ENCODE measurements around the gene ANKMY1.
A peak's percentile ranks its signal among the peaks of the same experiment; 100 is the strongest.

ANKMY1 gene

GRCh38 chr2:240436683-240437550 is 120.9 kb downstream of the ANKMY1 start:
- H3K27ac Mint-ChIP-seq, result no peak overlapping the region
- H3K36me3 Mint-ChIP-seq (ENCODE audit: low read depth), result no peaks in the 10 kb centered on the region
- H3K27me3 Mint-ChIP-seq (ENCODE audit: low read depth), result peaks cover 15% of the 10 kb centered on the region
- no peaks in the 10 kb centered on the region for H3K9me3 Mint-ChIP-seq
- H3K4me3 Mint-ChIP-seq, result peak overlapping the region; percentile 50
- peaks cover 9% of the 10 kb centered on the region for H3K4me1 Mint-ChIP-seq (ENCODE audit: low read depth)

- Mint-ChIP-seq H3K9me3 (no peaks in the 10 kb centered on the region), H3K27ac (no peak overlapping the region), H3K4me1 (ENCODE audit: low read depth) (peaks cover 9% of the 10 kb centered on the region), H3K27me3 (ENCODE audit: low read depth) (peaks cover 15% of the 10 kb centered on the region), H3K36me3 (ENCODE audit: low read depth) (no peaks in the 10 kb centered on the region), H3K4me3 (peak overlapping the region; percentile 50)
Measured at GRCh38 chr2:240435948-240436682, 121.7 kb downstream of the ANKMY1 start.

GRCh38 chr2:240435457-240435947 is 122.3 kb downstream of the ANKMY1 start, which contains the start of gene GPC1:
TSS of gene GPC1 (plus strand) at chr2:240435663. CDS start at chr2:240435919, 256 bp downstream.
- Mint-ChIP-seq H3K36me3 (ENCODE audit: low read depth) (no peaks in the 10 kb centered on the region), H3K4me3 (peak within 1 kb of the TSS; percentile 83), H3K27me3 (ENCODE audit: low read depth) (peaks cover 15% of the 10 kb centered on the region), H3K4me1 (ENCODE audit: low read depth) (peaks cover 9% of the 10 kb centered on the region), H3K27ac (peak within 1 kb of the TSS; percentile 72), H3K9me3 (no peaks in the 10 kb centered on the region)

- H3K9me3 Mint-ChIP-seq, result no peaks in the 10 kb centered on the region
- peaks cover 9% of the 10 kb centered on the region for H3K4me1 Mint-ChIP-seq (ENCODE audit: low read depth)
- H3K27me3 Mint-ChIP-seq (ENCODE audit: low read depth), result peaks cover 15% of the 10 kb centered on the region
- no peaks in the 10 kb centered on the region for H3K36me3 Mint-ChIP-seq (ENCODE audit: low read depth)
- peak overlapping the region; percentile 83 for H3K4me3 Mint-ChIP-seq
- H3K27ac Mint-ChIP-seq, result peak overlapping the region; percentile 72
Measured at GRCh38 chr2:240434728-240435456, 122.9 kb downstream of the ANKMY1 start.

- Mint-ChIP-seq H3K27ac (peak overlapping the region; percentile 72), H3K36me3 (ENCODE audit: low read depth) (no peaks in the 10 kb centered on the region), H3K4me1 (ENCODE audit: low read depth) (peaks cover 9% of the 10 kb centered on the region), H3K4me3 (peak overlapping the region; percentile 83), H3K27me3 (ENCODE audit: low read depth) (peaks cover 15% of the 10 kb centered on the region), H3K9me3 (no peaks in the 10 kb centered on the region)
Measured at GRCh38 chr2:240433973-240434727, 123.6 kb downstream of the ANKMY1 start.

GRCh38 chr2:240432820-240433801 is 124.7 kb downstream of the ANKMY1 start:
- no peaks in the 10 kb centered on the region for H3K36me3 Mint-ChIP-seq (ENCODE audit: low read depth)
- no peaks in the 10 kb centered on the region for H3K9me3 Mint-ChIP-seq
- H3K4me1 Mint-ChIP-seq (ENCODE audit: low read depth), result peaks cover 9% of the 10 kb centered on the region
- peaks cover 14% of the 10 kb centered on the region for H3K27me3 Mint-ChIP-seq (ENCODE audit: low read depth)
- no peak overlapping the region for H3K27ac Mint-ChIP-seq
- peak overlapping the region; percentile 44 for H3K4me3 Mint-ChIP-seq

- Mint-ChIP-seq H3K27me3 (ENCODE audit: low read depth) (peaks cover 7% of the 10 kb centered on the region), H3K4me3 (no peak overlapping the region), H3K27ac (no peak overlapping the region), H3K36me3 (ENCODE audit: low read depth) (no peaks in the 10 kb centered on the region), H3K4me1 (ENCODE audit: low read depth) (peaks cover 13% of the 10 kb centered on the region), H3K9me3 (no peaks in the 10 kb centered on the region)
Measured at GRCh38 chr2:240432430-240432819, 125.4 kb downstream of the ANKMY1 start.

- Mint-ChIP-seq H3K27ac (no peak overlapping the region), H3K4me3 (no peak overlapping the region), H3K4me1 (ENCODE audit: low read depth) (peaks cover 13% of the 10 kb centered on the region), H3K9me3 (no peaks in the 10 kb centered on the region), H3K27me3 (ENCODE audit: low read depth) (peaks cover 3% of the 10 kb centered on the region), H3K36me3 (ENCODE audit: low read depth) (no peaks in the 10 kb centered on the region)
Measured at GRCh38 chr2:240431661-240432424, 125.9 kb downstream of the ANKMY1 start.

- H3K27ac Mint-ChIP-seq, result no peak overlapping the region
- no peaks in the 10 kb centered on the region for H3K36me3 Mint-ChIP-seq (ENCODE audit: low read depth)
- peaks cover 18% of the 10 kb centered on the region for H3K4me1 Mint-ChIP-seq (ENCODE audit: low read depth)
- peaks cover 4% of the 10 kb centered on the region for H3K27me3 Mint-ChIP-seq (ENCODE audit: low read depth)
- peaks cover 5% of the 10 kb centered on the region for H3K9me3 Mint-ChIP-seq
- H3K4me3 Mint-ChIP-seq, result no peak overlapping the region
Measured at GRCh38 chr2:240431271-240431660, 126.5 kb downstream of the ANKMY1 start.

- H3K9me3 Mint-ChIP-seq, result peaks cover 12% of the 10 kb centered on the region
- H3K27ac Mint-ChIP-seq, result no peak overlapping the region
- no peaks in the 10 kb centered on the region for H3K36me3 Mint-ChIP-seq (ENCODE audit: low read depth)
- H3K27me3 Mint-ChIP-seq (ENCODE audit: low read depth), result peaks cover 4% of the 10 kb centered on the region
- H3K4me1 Mint-ChIP-seq (ENCODE audit: low read depth), result peaks cover 18% of the 10 kb centered on the region
- H3K4me3 Mint-ChIP-seq, result no peak overlapping the region
Measured at GRCh38 chr2:240430595-240430994, 127.2 kb downstream of the ANKMY1 start.

- H3K4me1 Mint-ChIP-seq (ENCODE audit: low read depth), result peaks cover 18% of the 10 kb centered on the region
- H3K36me3 Mint-ChIP-seq (ENCODE audit: low read depth), result no peaks in the 10 kb centered on the region
- H3K27me3 Mint-ChIP-seq (ENCODE audit: low read depth), result peaks cover 4% of the 10 kb centered on the region
- peaks cover 13% of the 10 kb centered on the region for H3K9me3 Mint-ChIP-seq
- H3K27ac Mint-ChIP-seq, result no peak overlapping the region
- H3K4me3 Mint-ChIP-seq, result no peak overlapping the region
Measured at GRCh38 chr2:240429872-240430491, 127.8 kb downstream of the ANKMY1 start.

Data from T-helper 1 cell treated with Interleukin-12 subunit alpha and Interleukin-12 subunit beta and Interleukin-4 antibody, amounts not matched to agents 30 μg/mL and 1 μg/mL, for 36 hours (primary cell).